HG03565 (cell line): ENCODE results near the gene A1BG.

Experiments used
- ATAC-seq: cut with Tn5 transposase; IDR thresholded peaks from one replicate; pipeline ENCODE4 v1.9.1; 2021; ENCODE audit warnings: mild to moderate bottlenecking, moderate library complexity; ENCODE audit not compliant: unreplicated experiment

A1BG gene

GRCh38 chr19:58304748-58305064 is 48.6 kb downstream of the A1BG start:
- no peak for ATAC-seq

GRCh38 chr19:58304255-58304654 is 49.0 kb downstream of the A1BG start:
- ATAC-seq, result no peak

GRCh38 chr19:58300620-58301019 is 52.7 kb downstream of the A1BG start:
- no peak for ATAC-seq

DNA sequence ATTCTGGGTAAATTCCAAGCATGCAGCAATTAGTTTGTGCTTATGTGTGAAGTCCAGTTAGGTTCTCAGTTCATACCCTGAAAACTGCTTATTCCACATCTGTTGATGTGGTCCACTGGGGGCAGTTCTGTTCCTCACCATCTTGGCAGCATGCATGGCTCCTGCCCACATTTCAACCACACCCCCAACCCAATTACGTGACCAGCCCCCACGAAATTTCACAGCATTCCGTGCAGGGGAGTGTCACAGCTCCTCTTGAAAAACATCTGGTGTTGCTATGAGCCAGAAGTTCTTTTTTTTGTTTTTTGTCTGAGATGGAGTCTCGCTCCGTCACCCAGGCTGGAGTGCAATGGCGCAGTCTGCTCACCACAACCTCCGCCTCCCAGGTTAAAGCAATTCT is 57.2 kb downstream of the A1BG start:
- ATAC-seq, result no peak
